NCI-H82 (cell line): ENCODE results near the gene ADSL.

ENCODE experiments used
- DNase-seq: peaks from one replicate; lab custom pipeline; 2025; lab: John Stamatoyannopoulos, UW

Gene ADSL

DNA sequence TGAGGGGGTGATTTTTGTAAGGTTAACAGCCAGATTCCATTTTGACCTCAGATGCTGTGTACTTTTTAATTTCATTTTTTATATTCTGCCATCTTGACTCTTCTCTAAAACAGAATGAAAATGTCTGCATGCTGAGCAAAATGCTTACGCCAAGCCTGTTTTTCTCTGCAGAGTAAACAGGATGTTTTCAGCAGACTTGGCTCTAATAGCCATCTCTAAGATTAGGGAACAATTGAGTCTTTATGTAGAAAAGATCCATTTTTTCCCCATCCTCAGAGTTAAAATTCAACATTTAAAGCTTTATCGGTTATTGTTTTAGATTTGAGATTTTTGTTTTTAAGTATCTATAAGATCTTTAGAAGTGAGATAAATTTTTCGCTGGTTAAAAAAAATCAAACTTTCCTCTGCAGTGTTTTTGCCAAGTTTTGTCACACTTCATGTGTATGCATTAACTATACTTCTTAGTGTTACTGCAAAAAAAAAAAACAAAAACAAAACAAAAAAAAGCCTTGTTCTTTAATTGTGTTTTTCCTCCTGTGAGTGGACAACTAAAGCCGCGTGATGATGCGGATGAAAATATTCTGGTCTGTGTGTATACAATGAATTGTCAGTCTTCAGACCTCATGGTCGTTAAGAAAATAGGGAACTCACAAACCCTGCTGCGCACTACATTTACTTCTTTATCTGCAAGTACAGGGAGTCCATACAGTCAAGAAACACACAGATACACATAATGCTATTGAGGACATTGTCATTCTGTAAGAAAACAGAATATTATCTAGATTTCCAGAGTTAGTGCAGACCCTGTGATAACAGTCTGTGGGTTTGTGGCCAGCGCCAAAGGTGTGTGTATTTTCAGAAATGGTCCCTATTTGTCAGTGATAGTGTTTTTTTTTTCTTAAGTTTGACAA lies 17.5 kb upstream of the ADSL start:
- DNase-seq, result no peak

GRCh38 chr22:40329466-40329865 lies 16.8 kb upstream of the ADSL start:
- DNase-seq, result no peak

DNA sequence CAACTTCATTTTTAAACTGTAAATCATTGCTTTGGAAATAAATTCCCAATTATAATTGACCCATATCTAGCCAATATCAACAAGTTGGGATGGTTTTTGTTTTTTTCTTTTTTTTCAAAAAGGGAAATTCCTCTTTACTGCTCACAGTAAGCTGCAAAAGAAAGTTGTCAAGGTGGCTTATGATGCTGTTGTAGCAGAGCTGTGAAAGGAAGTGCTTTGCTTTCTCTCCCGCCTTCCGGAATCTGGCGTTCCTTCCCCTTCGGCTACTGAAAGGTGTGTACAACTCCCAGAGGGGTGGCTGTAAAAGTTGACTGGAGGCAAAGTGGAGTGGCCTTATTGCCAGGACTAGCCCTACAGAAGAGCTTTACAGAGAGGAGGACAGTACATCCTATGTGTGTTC lies 16.2 kb upstream of the ADSL start:
- DNase-seq, result no peak

GRCh38 chr22:40330615-40331014 lies 15.7 kb upstream of the ADSL start:
- DNase-seq, result peak; percentile 3

- no peak for DNase-seq
Observed at GRCh38 chr22:40331706-40332105, 14.6 kb upstream of the ADSL start.

DNA sequence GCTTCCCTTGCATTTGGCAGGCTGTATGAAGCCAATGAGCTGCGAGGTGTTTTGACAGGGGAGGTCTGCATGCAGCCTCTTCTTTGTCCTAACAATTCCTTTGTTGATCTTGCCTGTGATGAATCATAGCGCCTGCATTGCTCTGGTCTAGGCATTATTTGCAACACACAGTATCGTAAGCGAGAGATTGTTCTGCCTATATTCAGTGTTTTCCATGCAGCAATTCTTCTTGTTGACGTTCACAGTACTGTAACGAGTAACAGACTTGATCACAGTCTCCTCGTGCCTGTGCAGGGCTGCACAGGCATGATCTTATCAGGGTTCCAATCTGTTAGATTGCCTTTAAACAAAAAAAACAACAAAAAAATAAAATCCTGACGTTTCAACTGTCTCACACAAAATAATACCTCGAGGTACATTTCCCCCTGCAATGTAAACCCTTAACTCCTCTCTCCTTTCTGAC lies 13.9 kb upstream of the ADSL start:
- DNase-seq, result no peak

- DNase-seq, result no peak
Observed at GRCh38 chr22:40334060-40334459, 12.2 kb upstream of the ADSL start.

- DNase-seq, result no peak
Observed at GRCh38 chr22:40334899-40335298, 11.4 kb upstream of the ADSL start.

DNA sequence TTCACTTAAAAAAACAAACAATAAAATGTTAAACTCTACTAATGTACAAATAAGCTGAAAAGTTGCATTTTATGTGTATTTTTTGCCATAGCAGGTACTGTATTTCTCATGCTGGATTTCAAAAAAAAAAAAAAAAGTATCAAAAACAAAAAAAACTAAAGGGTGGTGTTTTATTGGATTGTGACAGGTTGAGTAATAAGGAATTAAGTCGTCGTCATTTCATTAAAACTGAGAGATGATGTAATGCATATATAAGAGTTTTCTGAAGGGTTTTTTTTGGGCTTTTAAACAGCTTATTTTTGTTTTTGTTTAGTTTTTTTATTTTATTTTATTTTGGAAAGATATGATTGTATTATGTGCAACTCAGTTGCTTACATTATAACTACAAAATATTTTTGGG lies 10.9 kb upstream of the ADSL start:
- DNase-seq, result no peak

DNA sequence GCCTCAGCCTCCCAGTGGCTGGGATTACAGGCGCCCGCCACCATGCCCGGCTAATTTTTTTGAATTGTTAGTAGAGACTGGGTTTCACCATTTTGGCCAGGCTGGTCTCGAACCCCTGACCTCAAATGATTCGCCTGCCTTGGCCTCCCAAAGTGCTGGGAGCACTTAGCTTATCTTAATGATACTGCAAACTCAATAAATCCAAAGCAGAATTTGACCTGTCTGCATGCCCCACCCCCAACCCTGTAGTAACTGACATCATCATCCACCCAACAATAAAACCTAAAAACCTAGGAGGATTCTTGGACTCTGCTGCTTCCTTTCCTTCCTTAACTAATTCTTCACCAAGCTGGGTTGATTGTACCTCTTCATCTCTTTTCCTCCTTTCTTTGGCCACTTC lies 6.3 kb upstream of the ADSL start:
- no peak for DNase-seq

DNA sequence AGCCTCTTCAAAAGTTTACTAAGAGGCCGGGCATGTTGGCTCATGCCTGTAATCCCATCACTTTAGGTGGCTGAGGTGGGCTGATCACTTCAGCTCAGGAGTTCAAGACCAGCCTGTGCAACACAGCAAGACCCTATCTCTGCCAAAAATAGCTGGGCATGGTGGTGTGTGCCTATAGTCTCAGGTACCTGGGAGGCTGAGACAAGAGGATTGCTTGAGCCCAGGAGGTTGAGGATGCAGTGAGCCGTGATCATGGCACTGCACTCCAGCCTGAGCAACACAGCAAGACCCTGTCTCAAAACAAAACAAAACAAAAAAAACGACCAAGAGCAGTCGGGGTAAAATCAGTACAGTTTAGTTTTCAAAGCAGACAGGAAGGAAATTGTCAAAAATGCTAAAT lies 4.7 kb upstream of the ADSL start:
- no peak for DNase-seq

DNA sequence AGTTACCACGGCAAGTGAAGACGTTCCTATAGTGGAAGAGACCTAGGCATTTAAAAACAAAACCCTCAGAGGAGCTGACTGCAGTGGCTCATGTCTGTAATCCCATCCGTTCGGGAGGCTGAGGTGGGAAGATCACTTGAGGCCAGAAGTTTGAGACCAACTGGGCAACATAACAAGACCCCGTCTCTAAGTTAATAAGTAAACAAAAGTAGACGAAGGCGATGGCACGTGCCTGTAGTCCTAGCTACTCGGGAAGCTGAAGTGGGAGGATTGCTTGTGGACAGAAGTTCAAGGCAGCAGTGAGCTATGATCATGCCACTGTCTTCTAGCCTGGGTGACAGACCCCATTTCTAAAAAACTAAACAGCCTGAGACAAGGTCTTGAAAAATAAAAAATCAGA lies 3.8 kb upstream of the ADSL start:
- peak; percentile 6 for DNase-seq

DNA sequence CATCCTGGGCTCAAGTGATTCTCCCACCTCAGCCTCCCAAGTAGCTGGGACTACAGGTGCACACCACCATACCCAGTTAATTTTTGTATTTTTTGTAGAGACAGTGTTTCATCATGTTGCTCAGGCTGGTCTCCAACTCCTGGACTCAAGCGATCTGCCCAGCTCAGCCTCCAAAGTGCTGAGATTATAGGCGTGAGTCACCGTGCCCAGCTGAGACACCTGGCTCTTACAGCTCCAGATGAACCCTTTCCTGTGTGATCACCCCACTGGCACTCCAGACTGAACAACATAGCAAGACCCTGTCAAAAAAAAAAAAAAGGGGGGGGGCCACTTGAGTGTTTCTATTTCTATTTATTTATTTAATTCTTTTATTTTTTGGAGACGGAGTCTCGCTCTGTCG lies 1.0 kb upstream of the ADSL start:
- peak; percentile 23 for DNase-seq

DNA sequence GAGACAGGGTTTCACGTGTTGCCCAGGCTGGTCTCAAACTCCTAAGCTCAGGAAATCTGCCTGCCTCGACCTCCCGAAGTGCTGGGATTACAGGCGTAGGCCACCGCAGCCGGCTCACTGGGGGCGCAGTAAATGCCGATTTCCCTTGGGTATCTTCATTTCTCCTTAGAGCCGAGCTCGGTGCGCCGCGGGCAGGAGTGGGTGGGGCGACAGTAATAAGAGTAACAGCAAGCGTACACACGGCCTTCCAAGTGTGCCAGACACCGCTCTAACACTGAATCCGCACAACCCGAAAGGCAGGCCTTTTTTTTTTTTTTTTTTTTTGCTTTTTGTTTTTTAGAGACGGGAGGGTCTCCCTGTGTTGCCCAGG lies 500 bp upstream of the ADSL start:
- DNase-seq, result peak; percentile 61

DNA sequence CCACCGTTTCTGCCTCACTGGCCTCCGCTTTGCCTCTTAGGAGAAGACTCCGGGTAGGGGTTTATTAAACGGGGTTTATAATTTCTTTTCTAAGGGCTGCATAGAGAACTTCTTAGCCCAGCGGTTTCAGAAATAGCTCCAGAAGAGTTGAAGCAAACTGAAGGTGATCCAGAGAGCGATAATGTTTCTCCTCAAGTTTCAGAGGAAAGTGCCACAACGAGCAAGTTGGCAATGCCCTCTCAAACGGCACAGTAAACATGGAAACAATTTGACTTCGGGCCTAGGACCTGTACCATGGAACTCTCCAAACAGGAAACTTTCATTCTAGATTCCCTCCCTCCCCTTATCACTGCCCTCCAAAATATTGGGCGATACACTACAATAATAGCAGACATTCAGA lies 1.0 kb downstream of the ADSL start:
- DNase-seq, result no peak

- peak; percentile 47 for DNase-seq
Observed at GRCh38 chr22:40348025-40348658, 1.8 kb downstream of the ADSL start.

DNA sequence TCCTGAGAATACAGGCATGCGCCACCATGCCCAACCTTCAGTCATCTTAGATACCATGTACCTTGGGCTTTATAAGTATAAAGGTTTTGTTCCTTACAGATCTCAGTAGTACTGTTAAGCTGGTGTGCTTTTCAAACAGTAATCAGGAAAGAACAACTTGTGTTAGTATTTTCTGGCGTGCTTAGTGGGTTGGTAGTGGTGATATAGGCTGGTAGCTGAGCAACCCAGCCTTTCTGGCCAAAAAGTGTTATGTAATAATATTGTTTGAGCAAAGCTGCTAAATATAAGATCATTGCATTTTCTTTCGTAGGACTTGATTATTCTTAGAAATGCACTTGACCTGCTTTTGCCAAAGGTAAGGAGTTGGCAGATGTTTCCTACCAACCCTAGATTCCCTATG lies 6.5 kb downstream of the ADSL start:
- no peak for DNase-seq

DNA sequence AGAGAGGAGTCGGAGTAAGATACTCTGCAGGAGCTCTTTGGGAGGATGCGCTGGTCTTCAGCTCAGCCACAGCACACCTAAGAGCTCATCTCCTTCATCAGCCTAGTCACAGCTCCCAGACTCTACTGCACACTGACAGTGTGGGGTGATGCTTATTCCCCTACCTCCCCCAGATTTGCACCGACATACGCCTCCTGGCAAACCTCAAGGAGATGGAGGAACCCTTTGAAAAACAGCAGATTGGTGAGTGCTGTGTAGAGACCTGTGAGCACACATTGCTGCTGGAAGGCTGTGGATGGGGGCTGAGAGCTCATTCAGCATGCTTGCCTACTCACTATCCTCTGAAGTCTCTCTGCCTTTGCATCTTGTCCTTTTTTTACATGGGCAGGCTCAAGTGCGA lies 14.8 kb downstream of the ADSL start:
- DNase-seq, result no peak

DNA sequence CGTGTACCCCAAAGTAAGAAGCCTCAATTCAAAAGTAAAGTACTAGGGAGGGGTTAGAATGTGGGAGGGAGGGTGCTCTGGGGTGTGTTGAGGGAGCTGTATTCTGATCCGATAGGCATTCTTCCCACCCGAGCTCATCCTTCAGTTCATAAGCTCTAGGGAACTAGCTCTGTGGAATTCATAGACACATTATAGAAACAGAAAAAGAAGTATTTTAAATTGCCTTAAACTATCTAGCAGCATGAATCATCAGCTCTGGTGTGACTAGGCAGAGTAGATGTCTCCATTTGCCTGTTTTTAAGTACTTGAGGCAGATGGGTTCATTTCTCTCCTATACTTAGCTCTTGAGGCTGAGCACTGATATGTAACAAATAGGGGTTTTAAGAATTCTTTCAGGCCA lies 16.8 kb downstream of the ADSL start:
- DNase-seq, result no peak

DNA sequence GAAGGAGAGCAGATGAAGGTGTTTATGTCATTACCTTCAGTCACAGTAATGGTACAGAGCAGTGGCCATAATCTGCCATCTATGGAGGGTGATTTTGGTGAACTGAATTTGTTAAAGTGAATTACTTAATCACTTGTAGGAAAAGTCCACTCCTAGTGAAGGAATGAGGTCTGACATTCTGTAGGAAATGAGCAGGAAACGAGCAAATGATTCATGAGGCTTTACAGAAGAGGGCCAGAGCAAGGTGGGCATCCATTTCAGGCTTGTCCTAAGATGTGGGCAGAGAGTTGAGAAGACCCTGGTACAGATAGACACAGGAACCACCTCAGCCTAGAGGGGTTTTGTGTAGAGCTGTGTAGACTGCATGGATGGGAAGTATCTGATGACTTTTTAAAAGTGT lies 18.1 kb downstream of the ADSL start:
- no peak for DNase-seq

- DNase-seq, result no peak
Observed at GRCh38 chr22:40366068-40366467, 19.8 kb downstream of the ADSL start.

- DNase-seq, result no peak
Observed at GRCh38 chr22:40367342-40367741, 21.0 kb downstream of the ADSL start.

GRCh38 chr22:40368016-40368415 lies 21.7 kb downstream of the ADSL start:
- DNase-seq, result no peak

DNA sequence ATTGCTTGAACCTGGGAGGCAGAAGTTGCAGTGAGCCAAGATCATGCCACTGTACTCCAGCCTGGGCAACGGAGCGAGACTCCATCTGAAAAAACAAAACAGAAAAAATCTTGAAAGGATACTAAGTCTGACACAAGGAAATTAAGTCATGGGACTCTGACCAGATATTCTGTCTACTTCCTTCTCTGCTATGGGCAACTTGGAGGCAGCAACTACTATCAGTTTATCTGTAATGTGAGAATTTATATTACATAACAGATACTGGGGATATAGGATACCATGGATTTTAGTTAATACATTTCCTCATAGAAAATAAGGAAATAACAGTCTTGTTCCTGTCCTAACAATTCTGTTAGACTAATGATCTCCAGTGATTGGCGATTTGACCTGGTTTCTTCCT lies 22.5 kb downstream of the ADSL start:
- no peak for DNase-seq
